ENCODE results near the gene METAP1.
"Not testable (repeated sequence)": the region's sequence is repeated elsewhere in the genome, so short reads cannot be mapped to it uniquely, and the experiment has no call there.

The METAP1 gene

DNA sequence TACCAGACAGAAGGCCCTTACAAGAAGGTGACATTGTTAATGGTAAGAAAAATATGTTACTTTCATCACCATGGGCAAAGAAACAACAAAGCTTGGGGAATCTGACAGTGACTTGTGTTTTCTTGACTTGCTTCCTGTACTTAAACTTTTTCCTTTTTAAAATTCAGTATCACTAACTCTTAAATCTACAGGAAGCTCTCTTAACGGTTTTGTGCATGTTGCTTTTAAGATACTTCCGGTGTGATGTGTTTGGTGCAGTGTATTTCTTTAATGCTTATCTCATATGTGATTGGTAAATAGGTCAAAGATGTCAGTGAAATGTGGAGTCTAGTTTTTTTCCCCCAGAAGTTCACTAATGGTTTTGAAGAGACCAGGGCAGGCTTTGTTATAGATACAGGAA lies 47.8 kb downstream of the METAP1 start:
- intact Hi-C loops (cut with DNase I): no loop called here
- DNase-seq: no peak

DNA sequence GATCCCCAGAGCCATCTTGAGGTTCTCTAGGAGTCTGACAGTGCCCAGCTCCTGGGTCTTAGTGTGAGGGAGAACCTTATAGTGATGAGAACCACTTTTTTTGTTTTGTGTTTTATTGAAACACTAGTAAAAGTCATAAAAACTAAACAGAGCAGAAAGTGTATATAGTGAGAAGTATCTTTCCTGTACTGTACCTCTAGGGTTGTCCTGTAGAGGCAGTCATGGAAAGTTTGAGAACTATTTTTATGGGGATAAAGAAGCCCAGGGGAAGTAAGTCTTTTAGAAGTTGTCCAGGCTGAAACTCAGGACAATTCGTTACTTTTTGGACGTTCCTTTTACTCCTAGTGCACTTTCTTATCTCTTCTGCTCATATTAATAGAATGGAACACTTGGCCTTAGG lies 52.2 kb downstream of the METAP1 start:
- no peak for DNase-seq
- intact Hi-C loops (cut with DNase I): no loop called here

GRCh38 chr4:99052902-99053301 lies 57.4 kb downstream of the METAP1 start:
- no peak for DNase-seq
- intact Hi-C loops (cut with DNase I): loop anchor here (10.0 kb wide), 2 partner anchors 118 to 908 kb away; partner anchors contain the start of gene STPG2

DNA sequence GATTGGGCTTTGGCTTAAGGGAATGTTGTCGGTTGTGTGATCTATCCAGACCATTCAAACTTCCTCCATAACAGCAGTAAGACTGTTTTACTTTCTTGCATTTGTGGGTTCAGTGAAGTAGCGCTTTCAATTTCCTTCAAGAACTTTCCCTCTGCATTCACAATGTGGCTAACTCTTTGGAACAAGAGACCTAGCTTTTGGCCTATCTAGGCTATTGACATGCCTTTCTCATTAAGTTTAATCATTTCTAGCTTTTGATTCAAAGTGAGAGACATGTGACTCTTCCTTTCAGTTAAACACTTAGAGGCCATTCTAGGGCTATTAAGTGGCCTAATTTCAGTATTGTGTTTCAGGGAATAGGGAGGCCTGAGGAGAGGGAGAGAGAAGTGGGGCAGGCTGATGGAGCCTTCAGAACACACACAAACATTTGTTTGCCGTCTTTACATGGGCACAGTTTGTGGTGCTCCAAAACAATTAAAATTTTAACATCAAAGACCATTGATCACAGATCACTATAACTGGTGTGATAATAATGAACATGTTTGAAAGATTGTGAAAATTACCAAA lies 59.0 kb downstream of the METAP1 start:
- DNase-seq: no peak
- intact Hi-C loops (cut with DNase I): loop anchor here (10.0 kb wide), 2 partner anchors 120 to 910 kb away; partner anchors contain the start of gene STPG2

DNA sequence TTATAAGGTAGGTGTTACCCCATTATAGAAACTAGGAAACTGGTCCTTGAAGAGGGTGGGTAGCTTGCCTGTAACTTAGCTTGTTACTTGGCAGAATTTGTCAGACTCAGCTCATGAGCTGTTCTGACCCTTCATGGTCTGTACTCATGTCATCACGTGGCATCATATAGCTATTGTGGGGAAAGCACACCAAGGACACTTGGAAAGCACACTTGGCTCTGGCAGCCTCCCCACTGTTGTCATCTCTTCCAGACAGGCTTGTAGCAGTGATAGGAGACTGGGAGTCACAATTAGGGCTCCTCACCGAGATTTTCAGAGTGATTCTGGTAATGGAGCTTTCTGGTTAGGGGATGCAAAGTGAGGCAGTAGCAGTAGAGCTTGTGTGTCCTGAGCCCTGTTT lies 62.7 kb downstream of the METAP1 start:
- DNase-seq: no peak
- intact Hi-C loops (cut with DNase I): loop anchor here (5.0 to 10.0 kb wide), 3 partner anchors 123 to 913 kb away; partner anchors contain the start of gene STPG2

DNA sequence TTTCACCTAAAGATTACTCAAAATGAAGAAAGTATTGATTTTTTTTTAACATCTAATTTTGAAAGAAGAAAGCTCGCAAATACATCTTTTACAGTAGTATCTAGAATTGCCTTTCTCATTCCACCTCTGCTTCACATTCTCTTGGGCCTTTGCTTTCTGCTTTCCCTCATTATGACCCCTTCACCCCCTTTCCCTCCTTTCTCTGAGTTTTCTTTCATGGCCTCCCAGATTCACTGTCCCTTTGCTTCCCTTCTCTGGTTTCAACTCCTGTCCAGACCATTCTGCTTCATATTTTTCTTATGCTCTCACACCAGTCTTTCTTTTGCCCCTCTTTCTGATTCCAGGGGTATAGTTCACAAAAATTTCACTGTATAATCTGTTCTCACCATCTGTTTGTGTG lies 64.0 kb downstream of the METAP1 start:
- DNase-seq: no peak
- intact Hi-C loops (cut with DNase I): loop anchor here (5.0 to 10.0 kb wide), 3 partner anchors 125 to 915 kb away; partner anchors contain the start of gene STPG2

GRCh38 chr4:99061048-99061700 lies 65.7 kb downstream of the METAP1 start:
- DNase-seq: no peak
- intact Hi-C loops (cut with DNase I): no loop called here

- intact Hi-C loops (cut with DNase I): no loop called here
- DNase-seq: no peak
These were observed 66.6 kb downstream of the METAP1 start for GRCh38 chr4:99062120-99062519.

GRCh38 chr4:99065521-99065920 lies 70.0 kb downstream of the METAP1 start:
- intact Hi-C loops (cut with DNase I); DNase-seq: not testable (repeated sequence)

DNA sequence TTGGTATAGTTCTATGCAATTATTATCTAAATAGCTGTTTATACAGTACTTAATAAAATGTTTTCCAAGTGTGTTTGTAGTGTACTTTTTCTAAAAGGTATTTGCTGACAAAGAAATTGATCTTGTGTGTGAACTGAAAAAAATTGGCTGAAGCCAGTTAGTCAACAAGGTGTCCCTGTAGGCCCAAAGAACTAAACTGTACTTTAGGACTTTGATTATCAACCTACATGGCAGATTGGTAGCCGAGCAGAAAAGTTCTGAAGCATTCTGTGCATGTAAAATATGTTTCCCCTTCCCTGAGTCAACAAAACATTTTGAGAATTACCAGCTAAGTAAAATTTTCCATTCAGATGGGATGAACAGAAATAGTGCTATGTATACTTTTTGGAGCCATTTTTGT lies 72.1 kb downstream of the METAP1 start:
- intact Hi-C loops (cut with DNase I): no loop called here
- no peak for DNase-seq

GRCh38 chr4:99071159-99071558 lies 75.6 kb downstream of the METAP1 start:
- no peak for DNase-seq
- intact Hi-C loops (cut with DNase I): no loop called here

- intact Hi-C loops (cut with DNase I): no loop called here
These were observed 79.3 kb downstream of the METAP1 start for GRCh38 chr4:99074816-99075215.

DNA sequence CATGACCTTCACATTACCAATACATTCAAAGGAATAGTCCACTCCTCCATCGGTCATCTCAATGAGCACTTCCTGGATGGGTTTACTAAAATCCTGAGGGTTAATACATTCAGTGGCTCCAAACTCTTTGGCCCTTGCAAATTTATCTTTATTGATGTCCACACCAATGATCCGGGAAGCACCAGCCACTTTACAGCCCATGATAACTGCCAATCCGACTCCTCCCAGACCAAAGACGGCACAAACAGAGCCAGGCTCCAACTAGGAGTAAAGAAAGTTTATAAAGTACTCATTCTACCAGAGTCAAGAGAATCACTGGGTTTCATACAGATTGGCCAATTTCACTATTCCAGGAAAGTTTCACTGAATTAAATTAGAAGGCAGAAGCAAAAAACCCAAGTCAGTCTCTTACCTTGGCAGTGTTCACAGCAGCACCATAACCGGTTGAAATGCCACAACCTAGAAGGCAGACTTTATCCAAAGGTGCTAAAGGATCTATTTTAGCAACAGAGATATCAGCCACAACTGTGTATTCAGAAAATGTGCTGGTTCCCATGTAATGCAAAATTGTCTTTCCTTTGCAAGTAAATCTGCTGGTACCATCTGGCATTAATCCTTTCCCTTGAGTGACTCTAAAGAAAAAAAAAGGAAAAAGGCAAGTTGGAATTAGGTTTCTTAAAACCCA lies 80.9 kb downstream of the METAP1 start:
- intact Hi-C loops (cut with DNase I): no loop called here
- DNase-seq: no peak

More at GRCh38 chr4:99074816-99075215, 79.3 kb downstream of the METAP1 start:
- no peak for DNase-seq

DNA sequence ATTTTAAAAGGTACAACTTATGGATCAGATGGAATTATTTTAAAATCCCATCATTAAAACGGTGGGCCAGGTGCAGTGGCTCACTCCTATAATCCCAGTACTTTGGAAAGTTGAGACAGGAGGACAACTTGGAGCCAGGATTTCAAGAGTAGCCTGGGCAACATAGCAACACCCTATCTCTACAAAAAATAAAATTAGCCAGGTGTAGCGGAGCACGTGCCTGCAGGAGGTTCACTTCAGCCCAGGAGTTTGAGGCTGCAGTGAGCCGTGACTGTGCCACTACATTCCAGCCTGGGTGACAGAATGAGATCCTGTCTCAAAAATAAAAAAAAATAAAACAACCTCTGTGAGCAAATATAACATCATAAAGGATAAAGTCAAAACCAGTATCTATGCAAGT lies 81.7 kb downstream of the METAP1 start:
- no peak for DNase-seq
- intact Hi-C loops (cut with DNase I): no loop called here

- no peak for DNase-seq
- intact Hi-C loops (cut with DNase I): no loop called here
These were observed 82.8 kb downstream of the METAP1 start for GRCh38 chr4:99078336-99078735.

GRCh38 chr4:99078931-99079624 lies 83.6 kb downstream of the METAP1 start:
- DNase-seq: no peak
- intact Hi-C loops (cut with DNase I): no loop called here

- no peak for DNase-seq
- intact Hi-C loops (cut with DNase I): loop anchor here (10.0 kb wide), 1 partner anchor 85 kb away; the partner anchor contains the start of gene METAP1
These were observed 84.2 kb downstream of the METAP1 start for GRCh38 chr4:99079625-99080295.

DNA sequence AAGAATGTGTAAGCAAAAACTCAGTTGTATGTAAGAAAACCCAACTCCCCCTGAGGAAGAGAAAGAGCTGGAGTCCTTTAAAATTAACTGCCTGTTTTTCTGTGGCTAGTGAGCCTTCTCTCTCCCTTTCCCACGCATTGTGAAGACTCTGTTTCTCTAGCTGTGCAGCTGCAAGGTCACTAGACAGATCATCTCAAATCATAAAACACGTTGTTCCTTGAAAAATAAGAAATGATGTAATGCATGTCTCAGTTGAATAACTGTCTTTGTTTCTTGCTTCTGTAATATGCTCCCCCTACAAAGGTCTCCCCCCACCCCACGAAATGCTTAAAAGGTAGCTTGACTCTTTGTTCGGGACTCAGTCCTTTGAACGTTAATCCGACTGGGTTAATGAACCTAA lies 85.3 kb downstream of the METAP1 start:
- intact Hi-C loops (cut with DNase I): loop anchor here (10.0 kb wide), 1 partner anchor 86 kb away; the partner anchor contains the start of gene METAP1
- not testable (repeated sequence) for DNase-seq

DNA sequence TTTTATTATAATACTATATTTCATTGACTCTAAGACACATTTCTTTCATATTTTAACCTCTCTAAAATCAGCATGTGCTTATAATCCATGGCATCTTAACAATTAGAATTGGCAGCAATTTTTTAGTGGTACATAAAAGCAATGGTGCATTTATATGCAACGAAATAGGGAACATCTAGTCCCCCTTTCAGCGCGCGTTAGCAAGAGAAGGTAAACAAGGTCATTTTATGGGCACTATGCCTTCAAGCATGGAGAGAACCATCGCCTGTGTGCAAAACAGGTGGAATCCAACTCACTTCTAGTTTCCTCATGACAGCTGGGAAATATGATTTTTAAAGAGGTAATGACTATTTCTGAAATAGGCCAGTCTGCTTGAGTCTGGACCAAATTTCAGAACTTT lies 86.7 kb downstream of the METAP1 start:
- DNase-seq: no peak
- intact Hi-C loops (cut with DNase I): loop anchor here (10.0 kb wide), 1 partner anchor 87 kb away; the partner anchor contains the start of gene METAP1

DNA sequence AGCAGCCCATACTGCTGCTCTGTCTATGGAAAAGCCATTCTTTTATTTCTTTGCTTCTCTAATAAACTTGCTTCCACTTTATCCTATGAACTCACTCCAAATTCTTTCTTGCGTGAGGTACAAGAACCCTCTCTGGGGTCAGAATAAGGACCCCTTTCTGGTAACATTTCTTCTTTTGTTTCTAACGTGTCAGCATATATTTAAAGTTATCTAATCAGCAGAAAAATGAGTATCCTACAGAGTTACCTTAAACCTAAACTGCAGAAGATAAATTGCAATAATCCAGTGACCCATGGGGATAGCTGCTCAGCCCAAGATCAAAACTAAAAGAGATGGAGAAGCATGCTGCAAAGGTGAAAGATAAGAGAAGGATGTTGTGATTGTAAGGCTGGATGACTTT lies 89.1 kb downstream of the METAP1 start:
- no peak for DNase-seq
- intact Hi-C loops (cut with DNase I): loop anchor here (10.0 kb wide), 1 partner anchor 90 kb away; the partner anchor contains the start of gene METAP1
